ENCODE measurements around the gene MYOM1. TPM values are rescaled to one million over a fixed set of nuclear protein-coding genes. Genes with fewer than 3 reads are reported as not detected.

MYOM1 gene
- total RNA-seq, 4 donors from 2014 or later = 0.23 to 2.5 (median 0.52) TPM

GRCh38 chr18:3265564-3266033, 45.8 kb upstream of the MYOM1 start:
- Histone ChIP-seq H3K4me3 (no peak overlapping the region), H3K9me3 (no peaks in the 10 kb centered on the region), H3K27me3 (no peaks in the 10 kb centered on the region), H3K36me3 (no peaks in the 10 kb centered on the region), H3K27ac (peak overlapping the region; percentile 17 to 64 (median 50)), H3K4me1 (peaks cover 23 to 80% (median 55%) of the 10 kb centered on the region in 3 donors)
- intact Hi-C loops (cut with DNase I) = loop anchor here (10.0 kb wide), 1 partner anchor 189 kb away; the partner anchor contains the start of gene TGIF1
- TF ChIP-seq POLR2A (IDR thresholded peaks at IDR 0.05) = no peak
- no peak for TF ChIP-seq CTCF (IDR thresholded peaks at IDR 0.05)
- WGBS, 2 donors = 30% methylated on average over 3 of the region's 3 CpGs
- DNase-seq = no peak

- no peak for DNase-seq
- peak overlapping the region; percentile 74 to 92 (median 82) for H3K4me3 ChIP-seq
- H3K27ac ChIP-seq = peak overlapping the region in 3 of 4 donors; percentile 95 to 98 (median 98)
- WGBS, 2 donors = 31 to 38% methylated on average over 2 of the region's 2 CpGs
- no peaks in the 10 kb centered on the region for H3K9me3 ChIP-seq
- H3K4me1 ChIP-seq = peaks cover 23 to 77% (median 49%) of the 10 kb centered on the region in 3 donors
- intact Hi-C loops (cut with DNase I) = loop anchor here (10.0 kb wide), 1 partner anchor 190 kb away; the partner anchor contains the start of gene TGIF1
- no peaks in the 10 kb centered on the region for H3K27me3 ChIP-seq
- no peaks in the 10 kb centered on the region for H3K36me3 ChIP-seq
- no peak for TF ChIP-seq POLR2A (IDR thresholded peaks at IDR 0.05)
- no peak for TF ChIP-seq CTCF (IDR thresholded peaks at IDR 0.05)
These were observed 44.6 kb upstream of the MYOM1 start for GRCh38 chr18:3264362-3264761.

- H3K9me3 ChIP-seq = no peaks in the 10 kb centered on the region
- H3K27me3 ChIP-seq = no peaks in the 10 kb centered on the region
- H3K4me3 ChIP-seq = peak overlapping the region; percentile 74 to 92 (median 82)
- TF ChIP-seq CTCF (IDR thresholded peaks at IDR 0.05) (no peak), POLR2A (IDR thresholded peaks at IDR 0.05) (no peak)
- 6 to 10% methylated on average over 8 of the region's 8 CpGs for WGBS, 2 donors
- H3K36me3 ChIP-seq = peaks cover 0 to 10% (median 4%) of the 10 kb centered on the region in 3 donors
- intact Hi-C loops (cut with DNase I) = loop anchor here (10.0 kb wide), 1 partner anchor 192 kb away; the partner anchor contains the start of gene TGIF1
- H3K4me1 ChIP-seq = peaks cover 23 to 65% (median 38%) of the 10 kb centered on the region in 3 donors
- DNase-seq = no peak
- peak overlapping the region; percentile 95 to 98 (median 98) for H3K27ac ChIP-seq
These were observed 43.4 kb upstream of the MYOM1 start for GRCh38 chr18:3263132-3263700.

GRCh38 chr18:3262234-3263131, 42.7 kb upstream of the MYOM1 start:
- intact Hi-C loops (cut with DNase I) = loop anchor here (10.0 kb wide), 1 partner anchor 192 kb away; the partner anchor contains the start of gene TGIF1
- DNase-seq = no peak

More at GRCh38 chr18:3262234-3263131, 42.7 kb upstream of the MYOM1 start:
- H3K27me3 ChIP-seq = no peaks in the 10 kb centered on the region
- H3K9me3 ChIP-seq = no peaks in the 10 kb centered on the region
- peaks cover 21 to 61% (median 31%) of the 10 kb centered on the region in 3 donors for H3K4me1 ChIP-seq
- peak overlapping the region; percentile 74 to 92 (median 82) for H3K4me3 ChIP-seq
- peaks cover 0 to 17% (median 11%) of the 10 kb centered on the region in 3 donors for H3K36me3 ChIP-seq
- WGBS, 2 donors = 0 to 1% methylated on average over 11 of the region's 69 CpGs
- peak overlapping the region; percentile 95 to 98 (median 98) for H3K27ac ChIP-seq
- TF ChIP-seq CTCF (IDR thresholded peaks at IDR 0.05) (peak in 1 of 6 experiments; percentile 13), POLR2A (IDR thresholded peaks at IDR 0.05) (peak in 1 of 4 donors; percentile 3)
